Bronchus fibroblast of lung (primary cell): ENCODE data around the gene ALDH5A1. TPM values are rescaled to one million over a fixed set of nuclear protein-coding genes. Genes with fewer than 3 reads are reported as not detected.

ENCODE experiments used
- total RNA-seq: library from RNA; depleted of rRNA; stranded (reverse); fragments of >200 nt; gene quantifications from 2 replicates; pipeline ENCODE4 v1.2.3, GENCODE V29; 2015

Gene ALDH5A1
- total RNA-seq = 0.15 and 0.17 TPM in 2 replicates

GRCh38 chr6:24494821-24495795 lies at the start of gene ALDH5A1:
Gene ALDH5A1 (plus strand): TSS chr6:24494969. CDS start chr6:24494997, 28 bp downstream.

GRCh38 chr6:24489470-24489869 lies 5.3 kb upstream of the ALDH5A1 start, which contains the start of gene GPLD1:
Gene GPLD1 (minus strand): TSS chr6:24489578. CDS start chr6:24489511, 67 bp downstream.

Other genes with a start within 250 kb of the ALDH5A1 start
- not detected in 2 replicates for gene DCDC2, start 136.9 kb upstream of the ALDH5A1 start, total RNA-seq
- gene MRS2, start 92.0 kb upstream of the ALDH5A1 start, total RNA-seq = 20.5 and 22.2 TPM in 2 replicates
- gene GPLD1, start 5.4 kb upstream of the ALDH5A1 start, total RNA-seq = 0.15 and 0.17 TPM in 2 replicates
- gene KIAA0319, start 151.2 kb downstream of the ALDH5A1 start, total RNA-seq = not detected in 2 replicates
- 17.7 and 19.0 TPM in 2 replicates for gene TDP2, start 171.9 kb downstream of the ALDH5A1 start, total RNA-seq
- 4.9 and 5.5 TPM in 2 replicates for gene ACOT13, start 172.1 kb downstream of the ALDH5A1 start, total RNA-seq
- 74.2 and 76.2 TPM in 2 replicates for gene C6orf62, start 224.2 kb downstream of the ALDH5A1 start, total RNA-seq